B cell (primary cell): Measurements from ENCODE around the gene RGL3. TPM values are rescaled to one million over a fixed set of nuclear protein-coding genes. Genes with fewer than 3 reads are reported as not detected.

Source experiments
- ATAC-seq: fragments of 200-7000 bp; cut with Tn5 transposase; one replicate; pipeline ENCODE4 v1.10.0; 2021; ENCODE audit warnings: low read depth, mild to moderate bottlenecking, moderate number of reproducible peaks, moderate library complexity
- CTCF ChIA-PET: fragments of 350-600 bp; sonication (Branson Sonifier 250); formaldehyde crosslinking; loops from one replicate; lab custom pipeline; 2021; ENCODE audit warnings: antibody characterized with exemption, inconsistent platforms; lab: Charles Lee
- POLR2A ChIA-PET: fragments of 350-600 bp; sonication (Branson Sonifier 250); formaldehyde crosslinking; loops from one replicate; lab custom pipeline; 2021; ENCODE audit warnings: antibody characterized with exemption; lab: Charles Lee
- DNase-seq: peaks from one replicate; pipeline ENCODE4 v3.0.0; 2013
- H2AFZ ChIP-seq: 2 replicates; pipeline ENCODE4 v1.6.1; 2012; ENCODE audit warnings: mild to moderate bottlenecking, low read depth, low read length; ENCODE audit not compliant: insufficient read depth, poor library complexity, severe bottlenecking
- H3K27ac ChIP-seq, 2 donors: 1 replicate in 1 of 2; 2 replicates in 1 of 2; pipeline ENCODE4 v1.5.1; 2012 to 2013; ENCODE audit warnings: low read length in 2 of 2, mild to moderate bottlenecking in 2 of 2, moderate library complexity in 1 of 2
- H3K27me3 ChIP-seq, 4 experiments: fragments of 200-600 bp in 1 of 4; sonication (generic) in 1 of 4; replicated peaks in 1 of 4; 1 replicate in 2 of 4; 2 replicates in 2 of 4; pipeline versions ENCODE4 v1.6.1 to v1.7.0; 2013 to 2016; ENCODE audit warnings: low read length in 3 of 4, mild to moderate bottlenecking in 2 of 4, mixed read lengths in 1 of 4, moderate library complexity in 1 of 4; ENCODE audit not compliant: insufficient read depth in 4 of 4, control insufficient read depth in 3 of 4; ENCODE audit errors: control extremely low read depth in 1 of 4
- H3K36me3 ChIP-seq, 2 experiments: replicated peaks in 1 of 2; 1 replicate in 1 of 2; 2 replicates in 1 of 2; pipeline versions ENCODE4 v1.6.1 to v1.7.1; 2013; ENCODE audit warnings: low read length in 1 of 2; ENCODE audit not compliant: insufficient read depth in 2 of 2, control insufficient read depth in 1 of 2; ENCODE audit errors: control extremely low read depth in 1 of 2, extremely low read depth in 1 of 2
- H3K4me1 ChIP-seq, 2 donors: fragments of 200-600 bp in 1 of 2; sonication (generic) in 1 of 2; 1 replicate in 1 of 2; 2 replicates in 1 of 2; pipeline versions ENCODE4 v1.5.1 to v1.6.1; 2013 to 2017; ENCODE audit warnings: low read length in 2 of 2; ENCODE audit not compliant: control insufficient read depth in 2 of 2, insufficient read depth in 2 of 2
- H3K4me2 ChIP-seq: replicated peaks from 2 replicates; pipeline ENCODE3; 2012; ENCODE audit warnings: mild to moderate bottlenecking, low read depth, low read length; ENCODE audit not compliant: poor library complexity, severe bottlenecking
- H3K4me3 ChIP-seq, 5 experiments: fragments of 200-600 bp in 1 of 5; sonication (generic) in 1 of 5; 1 replicate in 3 of 5; 2 replicates in 2 of 5; pipeline versions ENCODE4 v1.5.1 to v1.7.0; 2011 to 2016; ENCODE audit warnings: low read length in 4 of 5, mild to moderate bottlenecking in 4 of 5, low read depth in 2 of 5, control low read depth in 1 of 5, moderate library complexity in 1 of 5; ENCODE audit not compliant: insufficient read depth in 1 of 5; ENCODE audit errors: control extremely low read depth in 1 of 5, extremely low read depth in 1 of 5
- H3K79me2 ChIP-seq: fragments of 200-600 bp; sonication (generic); one replicate; pipeline ENCODE4 v1.6.0; 2016; ENCODE audit warnings: low read length; ENCODE audit not compliant: control insufficient read depth, insufficient read depth
- H3K9ac ChIP-seq: fragments of 200-600 bp; sonication (generic); 2 replicates; pipeline ENCODE4 v1.6.1; 2017; ENCODE audit warnings: mild to moderate bottlenecking, low read length, moderate library complexity
- H3K9me3 ChIP-seq, 3 donors: one replicate each; pipeline versions ENCODE4 v1.6.1 to v1.7.1; 2013; ENCODE audit warnings: low read length in 2 of 3; ENCODE audit not compliant: control insufficient read depth in 2 of 3, insufficient read depth in 1 of 3; ENCODE audit errors: control extremely low read depth in 1 of 3
- H4K20me1 ChIP-seq: 2 replicates; pipeline ENCODE4 v1.6.0; 2012; ENCODE audit warnings: mild to moderate bottlenecking, low read length; ENCODE audit not compliant: insufficient read depth, control insufficient read depth, poor library complexity, severe bottlenecking
- H3K27ac Mint-ChIP-seq: one replicate; pipeline ENCODE4 v1.8.0; 2021; ENCODE audit warnings: mixed read lengths
- H3K27me3 Mint-ChIP-seq: one replicate; pipeline ENCODE4 v1.8.0; 2021; ENCODE audit warnings: mixed read lengths
- H3K4me1 Mint-ChIP-seq: one replicate; pipeline ENCODE4 v1.8.0; 2021; ENCODE audit warnings: mixed read lengths
- H3K4me3 Mint-ChIP-seq: one replicate; pipeline ENCODE4 v1.8.0; 2021; ENCODE audit warnings: mixed read lengths
- H3K9me3 Mint-ChIP-seq: one replicate; pipeline ENCODE4 v1.8.0; 2022; ENCODE audit warnings: mixed read lengths; ENCODE audit not compliant: insufficient read depth
- CTCF ChIP-seq: fragments of 200-600 bp; IDR thresholded peaks from one replicate; pipeline ENCODE4 v1.8.0; 2022; ENCODE audit warnings: antibody characterized with exemption, mild to moderate bottlenecking
- EZH2 ChIP-seq: IDR thresholded peaks from 2 replicates; pipeline ENCODE4 v1.6.1; 2012; ENCODE audit warnings: borderline replicate concordance, low read depth, mild to moderate bottlenecking, moderate library complexity, low read length; ENCODE audit not compliant: insufficient read depth, poor library complexity, severe bottlenecking
- WGBS: methylation state at CpG from one replicate; pipeline ENCODE4 v1.1.5; 2013; ENCODE audit warnings: missing lambda C conversion rate; ENCODE audit not compliant: insufficient coverage; 5-methylcytosine and 5-hydroxymethylcytosine counted together
- intact Hi-C: fragments of 100-400 bp; cut with micrococcal nuclease; formaldehyde crosslinking; loops from one replicate; pipeline ENCODE4 v1.10.0; 2022
- polyA plus RNA-seq: library from polyadenylated mRNA; depleted of rRNA; stranded (reverse); fragments of >200 nt; gene quantifications from 2 replicates; pipeline ENCODE4 v1.2.3, GENCODE V29; 2012
- total RNA-seq, 2 donors: library from RNA; stranded (reverse); fragments of 120-200 nt in 1 of 2; gene quantifications; 1 replicate in 1 of 2; 2 replicates in 1 of 2; pipeline versions ENCODE4 v1.2.3 to v1.2.4, GENCODE V29; 2013 to 2022

Gene RGL3
- total and polyA plus RNA-seq, 2 donors (not counting 1 experiment from before 2014, with no cell fraction given), result 0.54 to 2.8 TPM

GRCh38 chr19:11347546-11348039 is 71.5 kb downstream of the RGL3 start:
- H3K9me3 ChIP-seq, result peaks cover 0 to 13% (median 3%) of the 10 kb centered on the region in 3 donors
- no peaks in the 10 kb centered on the region for H4K20me1 ChIP-seq
- DNase-seq (no peak), ATAC-seq (no peak)
- no peak for TF ChIP-seq CTCF
- TF ChIP-seq EZH2, result no peak
- H3K4me3 Mint-ChIP-seq, result peak overlapping the region; percentile 99
- H3K4me3 ChIP-seq, result no peak overlapping the region
- POLR2A ChIA-PET, result interaction anchor here (3.0 kb wide), 1 partner anchor 27 kb away, joined by 23 read pairs; the partner anchor contains the start of gene SWSAP1
- no peak overlapping the region for H2AFZ ChIP-seq
- intact Hi-C loops, result no loop called here
- H3K9me3 Mint-ChIP-seq, result peaks cover 4% of the 10 kb centered on the region
- peaks cover 28% of the 10 kb centered on the region for H3K4me1 Mint-ChIP-seq
- CTCF ChIA-PET, result interaction anchor here (0.6 to 1.6 kb wide), 2 partner anchors 34 to 64 kb away, joined by 3 to 6 read pairs; no protein-coding TSS in a partner anchor
- H3K9ac ChIP-seq, result no peak overlapping the region
- H3K4me1 ChIP-seq, result peaks cover 11 to 20% of the 10 kb centered on the region in 2 donors
- H3K27me3 ChIP-seq, result no peaks in the 10 kb centered on the region
- 77% methylated on average over 6 of the region's 7 CpGs for WGBS
- peaks cover 4% of the 10 kb centered on the region for H3K79me2 ChIP-seq
- no peak overlapping the region for H3K27ac ChIP-seq
- no peak overlapping the region for H3K4me2 ChIP-seq
- no peaks in the 10 kb centered on the region for H3K27me3 Mint-ChIP-seq
- H3K36me3 ChIP-seq, result no peaks in the 10 kb centered on the region
- peak overlapping the region; percentile 63 for H3K27ac Mint-ChIP-seq
